GM15510 (cell line): Measurements from ENCODE around the gene KAT2B.

Source experiments
- POLR2A ChIP-seq: IDR thresholded peaks from 3 replicates; pipeline ENCODE4 v1.6.1; 2011; ENCODE audit warnings: borderline replicate concordance; ENCODE audit not compliant: insufficient read length; ENCODE audit errors: extremely low read depth

Gene KAT2B

GRCh38 chr3:20055842-20056241, 15.6 kb downstream of the KAT2B start:
- no peak for TF ChIP-seq POLR2A

GRCh38 chr3:20056725-20057611, 16.7 kb downstream of the KAT2B start:
- TF ChIP-seq POLR2A, result no peak

DNA sequence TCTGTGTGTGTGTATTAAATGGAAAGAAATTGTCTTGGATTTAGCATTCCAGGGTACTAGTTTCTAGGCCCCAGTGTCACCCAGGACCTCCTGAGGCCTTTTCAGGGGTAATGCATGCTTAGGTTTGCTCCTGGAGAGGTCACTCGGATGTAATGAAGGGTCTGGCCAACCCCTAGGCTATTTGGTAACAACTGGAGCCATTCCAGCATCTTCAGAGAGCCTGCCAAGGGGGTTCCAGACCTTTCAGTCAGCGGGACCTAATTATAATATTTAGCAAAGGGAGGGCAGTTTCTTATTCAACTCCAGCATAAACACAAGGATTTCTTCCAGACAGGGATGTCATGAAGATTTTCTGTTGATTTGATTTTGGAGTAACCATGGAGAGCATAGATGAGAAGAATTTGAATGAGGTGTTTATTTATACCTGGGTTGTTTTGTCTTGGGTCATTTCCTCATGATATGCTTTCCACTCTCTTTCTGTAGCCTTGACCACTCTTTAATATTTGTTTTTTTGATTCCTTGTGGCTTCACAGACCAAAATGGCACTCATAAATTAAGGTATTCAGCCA, 17.4 kb downstream of the KAT2B start:
- TF ChIP-seq POLR2A, result no peak

- no peak for TF ChIP-seq POLR2A
These were observed 19.7 kb downstream of the KAT2B start for GRCh38 chr3:20059929-20060328.

DNA sequence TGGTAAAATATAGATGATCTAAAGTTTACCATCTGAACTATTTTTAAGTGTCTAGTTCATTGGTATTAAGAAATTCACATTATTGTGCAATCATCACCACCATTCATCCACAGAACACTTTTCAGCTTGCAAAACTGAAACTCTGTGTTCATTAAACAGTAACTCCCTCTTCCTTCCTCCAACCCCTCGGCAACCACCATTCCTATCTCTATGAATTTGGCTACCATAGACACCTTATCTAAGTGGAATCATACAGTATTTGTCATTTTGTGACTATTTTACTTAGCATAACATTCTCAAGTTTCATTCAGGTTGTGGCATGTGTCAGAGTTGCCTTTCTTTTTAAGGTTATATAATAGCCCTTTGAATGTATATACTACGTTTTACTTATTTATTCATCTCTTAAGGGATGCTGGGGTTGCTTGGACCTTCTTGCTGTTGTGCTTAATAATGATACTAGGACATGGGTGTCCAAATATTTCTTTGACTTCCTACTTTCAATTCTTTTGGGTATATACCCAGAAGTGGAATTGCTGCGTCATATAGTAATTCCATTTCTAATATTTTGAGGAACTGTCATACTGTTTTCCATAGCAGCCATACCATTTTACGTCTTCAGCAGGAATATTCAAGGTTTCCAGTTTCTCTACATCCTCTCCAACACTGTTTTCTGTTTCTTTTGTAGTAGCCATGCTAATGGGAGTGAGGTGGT, 20.9 kb downstream of the KAT2B start:
- no peak for TF ChIP-seq POLR2A

DNA sequence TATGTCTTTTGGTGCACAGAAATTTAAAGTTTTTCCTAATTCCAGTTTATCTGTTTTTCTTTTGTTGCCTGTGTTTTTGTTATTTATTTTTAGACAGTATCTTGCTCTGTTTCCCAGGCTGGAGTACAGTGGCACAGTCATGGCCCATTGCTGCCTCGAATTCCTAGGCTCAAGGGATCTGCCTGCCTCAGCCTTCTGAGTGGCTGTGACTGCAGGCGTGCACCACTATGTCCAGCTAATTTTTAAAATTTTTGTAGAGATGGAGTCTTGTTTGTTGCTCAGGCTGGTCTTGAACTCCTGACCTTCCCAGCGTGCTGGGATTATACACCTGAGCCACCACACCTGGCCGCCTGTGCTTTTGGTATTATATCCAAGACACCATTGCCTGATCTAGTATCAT, 22.8 kb downstream of the KAT2B start:
- TF ChIP-seq POLR2A, result no peak

GRCh38 chr3:20064387-20064786, 24.1 kb downstream of the KAT2B start:
- TF ChIP-seq POLR2A, result no peak

DNA sequence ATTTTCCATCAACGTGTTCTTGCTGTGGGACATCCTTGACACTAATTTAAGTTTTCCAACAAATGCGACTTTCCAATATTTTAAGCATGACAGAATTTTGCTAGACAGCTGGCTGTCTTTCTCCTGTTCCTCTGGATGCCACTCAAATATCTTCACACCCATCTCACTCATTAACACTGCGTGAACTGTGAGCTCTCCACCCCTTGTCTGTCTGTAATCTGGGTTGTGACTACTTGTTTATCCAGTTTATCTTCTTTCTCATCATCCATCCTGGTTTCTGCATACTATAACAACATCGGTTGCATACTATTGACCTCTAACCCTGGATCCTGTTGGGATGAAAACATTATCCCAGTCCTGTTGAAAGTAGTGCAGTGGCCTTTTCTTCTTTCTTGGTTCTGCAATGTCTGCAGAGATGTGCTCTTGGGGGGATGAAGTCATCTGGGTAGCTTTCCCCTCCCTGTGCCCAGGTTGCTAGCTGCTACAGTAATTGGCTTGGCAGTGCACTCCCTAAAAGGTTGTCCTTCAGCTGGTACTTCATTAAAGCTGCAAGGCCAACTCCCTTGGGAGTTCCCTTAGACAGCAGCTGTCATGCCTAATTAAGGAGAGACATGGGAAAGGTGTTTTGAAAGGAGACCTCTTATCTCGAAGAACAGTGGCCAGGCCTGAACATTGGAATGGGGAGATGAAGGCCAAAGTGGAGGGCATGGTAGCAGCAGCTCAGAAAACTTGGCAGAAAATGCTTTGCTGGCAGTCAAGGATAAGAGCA, 24.7 kb downstream of the KAT2B start:
- TF ChIP-seq POLR2A, result no peak

DNA sequence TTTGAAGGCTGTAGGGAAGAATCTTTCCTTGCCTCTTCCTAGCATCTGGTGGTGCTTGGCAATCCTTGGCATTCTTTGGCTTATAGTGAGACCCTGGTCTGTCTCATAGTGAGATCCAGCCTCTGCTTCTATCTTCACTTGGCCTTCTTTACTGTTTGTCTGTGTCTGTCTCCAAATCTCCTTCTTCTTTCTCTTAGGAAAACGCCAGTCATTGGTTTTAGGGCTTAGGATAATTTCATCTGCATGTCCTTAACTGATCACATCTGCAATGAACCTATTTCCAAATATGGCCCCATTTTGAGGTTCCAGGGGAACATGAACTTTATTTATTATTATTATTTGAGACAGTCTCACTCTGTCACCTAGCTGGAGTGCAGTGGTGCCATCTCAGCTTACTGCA, 25.8 kb downstream of the KAT2B start:
- TF ChIP-seq POLR2A, result no peak

DNA sequence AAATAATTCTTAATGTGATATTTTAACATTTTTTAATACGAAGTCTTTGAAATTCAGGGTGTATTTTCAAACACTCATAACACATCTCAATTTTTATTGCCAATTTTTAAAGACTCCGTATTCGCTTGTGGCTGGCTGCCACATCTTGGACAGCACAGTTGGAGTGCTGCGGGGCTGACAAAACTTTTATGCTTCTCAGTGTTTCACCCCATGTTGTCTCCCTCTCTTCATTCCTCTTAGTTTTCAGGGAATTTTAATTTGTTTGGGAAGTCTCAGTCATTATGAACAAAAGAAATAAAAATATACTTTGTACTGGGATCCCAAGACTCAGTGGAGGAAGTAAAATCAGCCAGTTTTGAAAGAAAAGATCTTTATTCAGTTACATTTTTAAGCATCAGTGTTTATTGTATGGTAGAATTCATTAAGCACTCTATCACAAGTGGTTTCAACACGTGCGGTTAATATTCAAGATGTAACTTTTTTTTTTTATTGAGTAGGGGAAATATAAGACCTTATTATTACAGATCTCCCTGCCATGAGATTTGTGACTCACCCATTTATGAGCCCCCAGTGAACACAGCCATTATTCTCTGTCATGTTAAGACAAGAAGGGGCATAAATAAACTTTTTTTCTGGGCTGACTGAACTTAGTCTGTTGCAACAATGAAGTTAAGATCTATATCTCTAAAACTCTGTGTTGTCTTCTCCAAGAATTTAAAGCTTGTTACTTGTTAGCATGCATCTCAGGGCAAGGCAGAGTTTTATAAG, 26.8 kb downstream of the KAT2B start:
- no peak for TF ChIP-seq POLR2A

GRCh38 chr3:20068512-20069177, 28.4 kb downstream of the KAT2B start:
- no peak for TF ChIP-seq POLR2A

DNA sequence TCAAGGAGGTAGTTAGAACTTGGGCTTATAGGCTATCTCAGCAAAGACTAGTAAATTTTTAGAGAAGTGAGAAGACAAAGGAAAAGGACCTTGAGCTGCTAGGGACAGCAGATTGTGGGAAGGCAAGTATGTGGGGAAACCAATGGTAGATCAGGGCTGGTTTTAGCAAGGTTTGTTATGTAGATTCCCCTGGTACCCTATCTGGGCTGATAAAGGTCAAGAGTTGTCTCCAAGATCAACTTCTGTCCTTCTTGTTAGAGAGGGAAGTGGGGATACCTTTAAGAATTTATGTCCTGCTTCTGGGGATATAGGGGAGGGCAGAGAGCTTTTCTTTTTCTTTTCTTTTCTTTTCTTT, 28.9 kb downstream of the KAT2B start:
- TF ChIP-seq POLR2A, result no peak

GRCh38 chr3:20071175-20071574, 30.9 kb downstream of the KAT2B start:
- TF ChIP-seq POLR2A, result no peak

DNA sequence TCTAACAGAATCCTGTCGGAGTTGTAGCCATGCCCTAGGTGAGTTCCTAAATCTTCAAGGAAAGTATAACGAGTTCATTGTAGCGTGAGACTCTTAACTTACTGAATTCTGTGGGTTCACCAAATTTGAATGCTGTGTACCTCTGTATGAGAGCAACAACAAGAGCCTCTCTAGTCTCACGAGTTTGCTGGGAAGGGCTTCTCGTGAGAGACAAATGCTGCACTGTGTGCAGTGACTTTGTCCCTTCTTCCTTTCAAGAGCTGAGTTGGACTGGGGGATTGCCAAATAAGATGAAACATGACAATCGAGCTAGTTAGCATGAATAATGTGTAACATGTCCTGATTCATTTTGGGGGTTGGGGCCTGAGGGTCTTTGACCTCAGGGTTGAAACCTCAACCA, 32.2 kb downstream of the KAT2B start:
- no peak for TF ChIP-seq POLR2A
